Measurements from ENCODE around the gene ALOX5. TPM values are rescaled to one million over a fixed set of nuclear protein-coding genes. Genes with fewer than 3 reads are reported as not detected.

The ALOX5 gene
- total RNA-seq, 1 experiment from 2014 or later: 3.4 TPM

- TF ChIP-seq MAX (CRISPR knock-in tag; IDR thresholded peaks at IDR 0.05) (no peak), ZNF219 (CRISPR knock-in tag; IDR thresholded peaks at IDR 0.05; ENCODE audit: borderline replicate concordance) (no peak)
Measured at GRCh38 chr10:45429790-45430189, 55.8 kb downstream of the ALOX5 start (continued).

GRCh38 chr10:45432113-45432512 lies 58.1 kb downstream of the ALOX5 start:
- H3K36me3 Mint-ChIP-seq: peaks cover 9% of the 10 kb centered on the region
- ChIA-PET POLR2A (no interaction called here), CTCF (no interaction called here)

GRCh38 chr10:45432700-45433472 lies 58.9 kb downstream of the ALOX5 start:
- peak overlapping the region; percentile 75 for H3K27ac Mint-ChIP-seq
- no peak for TF ChIP-seq ZMAT4 (CRISPR knock-in tag; IDR thresholded peaks at IDR 0.05)
- no peak for TF ChIP-seq ZNF396 (CRISPR knock-in tag; IDR thresholded peaks at IDR 0.05; ENCODE audit: borderline replicate concordance)
- no peak for TF ChIP-seq ZNF423 (CRISPR knock-in tag; IDR thresholded peaks at IDR 0.05)
- no peak for TF ChIP-seq FOXJ3 (CRISPR knock-in tag; IDR thresholded peaks at IDR 0.05; ENCODE audit: borderline replicate concordance)
- TF ChIP-seq CREB1 (CRISPR knock-in tag; IDR thresholded peaks at IDR 0.05): no peak
- no peak for TF ChIP-seq OVOL2 (CRISPR knock-in tag; IDR thresholded peaks at IDR 0.05; ENCODE audit: borderline replicate concordance)
- TF ChIP-seq PRDM15 (CRISPR knock-in tag; IDR thresholded peaks at IDR 0.05): no peak
- no peak for TF ChIP-seq NFYB (CRISPR knock-in tag; conservative IDR thresholded peaks at IDR 0.05; ENCODE audit: low read depth)

More at GRCh38 chr10:45432113-45432512, 58.1 kb downstream of the ALOX5 start:
- peaks cover 12% of the 10 kb centered on the region for H3K9me3 Mint-ChIP-seq
- ATAC-seq (no peak), DNase-seq (ENCODE audit: low spot score) (no peak)
- no peaks in the 10 kb centered on the region for H3K27me3 Mint-ChIP-seq (ENCODE audit: low read depth)
- TF ChIP-seq RELA (CRISPR knock-in tag; IDR thresholded peaks at IDR 0.05; ENCODE audit: borderline replicate concordance) (no peak), NFATC4 (CRISPR knock-in tag; IDR thresholded peaks at IDR 0.05) (no peak), ZNF121 (CRISPR knock-in tag; IDR thresholded peaks at IDR 0.05) (peak; percentile 65; the same call in 1 of the 2 replicates), RORB (CRISPR knock-in tag; IDR thresholded peaks at IDR 0.05) (no peak), PRDM15 (CRISPR knock-in tag; IDR thresholded peaks at IDR 0.05) (no peak), HMGA2 (CRISPR knock-in tag; IDR thresholded peaks at IDR 0.05) (no peak)
- TF ChIP-seq, protein P1, sequence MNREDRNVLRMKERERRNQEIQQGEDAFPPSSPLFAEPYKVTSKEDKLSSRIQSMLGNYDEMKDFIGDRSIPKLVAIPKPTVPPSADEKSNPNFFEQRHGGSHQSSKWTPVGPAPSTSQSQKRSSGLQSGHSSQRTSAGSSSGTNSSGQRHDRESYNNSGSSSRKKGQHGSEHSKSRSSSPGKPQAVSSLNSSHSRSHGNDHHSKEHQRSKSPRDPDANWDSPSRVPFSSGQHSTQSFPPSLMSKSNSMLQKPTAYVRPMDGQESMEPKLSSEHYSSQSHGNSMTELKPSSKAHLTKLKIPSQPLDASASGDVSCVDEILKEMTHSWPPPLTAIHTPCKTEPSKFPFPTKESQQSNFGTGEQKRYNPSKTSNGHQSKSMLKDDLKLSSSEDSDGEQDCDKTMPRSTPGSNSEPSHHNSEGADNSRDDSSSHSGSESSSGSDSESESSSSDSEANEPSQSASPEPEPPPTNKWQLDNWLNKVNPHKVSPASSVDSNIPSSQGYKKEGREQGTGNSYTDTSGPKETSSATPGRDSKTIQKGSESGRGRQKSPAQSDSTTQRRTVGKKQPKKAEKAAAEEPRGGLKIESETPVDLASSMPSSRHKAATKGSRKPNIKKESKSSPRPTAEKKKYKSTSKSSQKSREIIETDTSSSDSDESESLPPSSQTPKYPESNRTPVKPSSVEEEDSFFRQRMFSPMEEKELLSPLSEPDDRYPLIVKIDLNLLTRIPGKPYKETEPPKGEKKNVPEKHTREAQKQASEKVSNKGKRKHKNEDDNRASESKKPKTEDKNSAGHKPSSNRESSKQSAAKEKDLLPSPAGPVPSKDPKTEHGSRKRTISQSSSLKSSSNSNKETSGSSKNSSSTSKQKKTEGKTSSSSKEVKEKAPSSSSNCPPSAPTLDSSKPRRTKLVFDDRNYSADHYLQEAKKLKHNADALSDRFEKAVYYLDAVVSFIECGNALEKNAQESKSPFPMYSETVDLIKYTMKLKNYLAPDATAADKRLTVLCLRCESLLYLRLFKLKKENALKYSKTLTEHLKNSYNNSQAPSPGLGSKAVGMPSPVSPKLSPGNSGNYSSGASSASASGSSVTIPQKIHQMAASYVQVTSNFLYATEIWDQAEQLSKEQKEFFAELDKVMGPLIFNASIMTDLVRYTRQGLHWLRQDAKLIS (CRISPR knock-in tag; IDR thresholded peaks at IDR 0.05; ENCODE audit: borderline replicate concordance): no peak
- no peak overlapping the region for H3K4me3 Mint-ChIP-seq
- no peak overlapping the region for H3K27ac Mint-ChIP-seq
- peaks cover 32% of the 10 kb centered on the region for H3K4me1 Mint-ChIP-seq

More at GRCh38 chr10:45432700-45433472, 58.9 kb downstream of the ALOX5 start:
- H3K27me3 Mint-ChIP-seq (ENCODE audit: low read depth): no peaks in the 10 kb centered on the region
- peaks cover 35% of the 10 kb centered on the region for H3K4me1 Mint-ChIP-seq
- H3K4me3 Mint-ChIP-seq: no peak overlapping the region
- H3K9me3 Mint-ChIP-seq: peaks cover 12% of the 10 kb centered on the region
- DNase-seq (ENCODE audit: low spot score) (no peak), ATAC-seq (peak; percentile 50)
- ChIA-PET POLR2A (interaction anchor here (0.9 to 1.0 kb wide), 2 partner anchors 14 to 20 kb away, joined by 3 to 4 read pairs; no protein-coding TSS in a partner anchor), CTCF (interaction anchor here (2.0 kb wide), 1 partner anchor 183 kb away, joined by 9 read pairs; no protein-coding TSS in a partner anchor)
- H3K36me3 Mint-ChIP-seq: peaks cover 9% of the 10 kb centered on the region

All from WTC11 (cell line).